GM20000 (cell line): ENCODE data around the gene PALD1.
A peak's percentile ranks its signal among the peaks of the same experiment; 100 is the strongest.

ENCODE experiments used
- DNase-seq: peaks from one replicate; pipeline ENCODE4 v3.0.0; 2012; ENCODE audit warnings: low spot score
- TF ChIP-seq, protein P1 (sequence below): IDR thresholded peaks from 2 replicates; pipeline ENCODE4 v1.5.1; 2012; ENCODE audit warnings: mild to moderate bottlenecking, control low read depth; ENCODE audit errors: extremely low read depth, missing control alignments

PALD1 gene

DNA sequence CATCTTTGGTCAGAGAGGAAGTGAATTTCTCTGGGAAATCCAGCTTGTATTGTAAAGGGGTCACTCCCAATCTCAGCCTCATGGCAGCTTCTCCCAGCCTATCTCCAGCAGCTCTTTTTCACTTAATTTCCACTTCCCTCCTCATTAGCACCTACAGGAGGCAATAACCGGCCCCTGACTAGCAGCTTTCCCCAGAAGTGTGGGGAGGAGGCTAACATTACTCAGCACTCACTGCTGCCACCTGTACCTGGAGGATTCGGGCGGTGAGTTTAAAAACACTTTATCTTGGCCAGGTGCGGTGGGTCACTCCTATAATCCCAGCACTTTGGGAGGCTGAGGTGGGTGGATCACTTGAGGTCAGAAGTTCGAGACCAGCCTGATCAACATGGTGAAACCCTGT lies 40.8 kb upstream of the PALD1 start:
- TF ChIP-seq, protein P1, sequence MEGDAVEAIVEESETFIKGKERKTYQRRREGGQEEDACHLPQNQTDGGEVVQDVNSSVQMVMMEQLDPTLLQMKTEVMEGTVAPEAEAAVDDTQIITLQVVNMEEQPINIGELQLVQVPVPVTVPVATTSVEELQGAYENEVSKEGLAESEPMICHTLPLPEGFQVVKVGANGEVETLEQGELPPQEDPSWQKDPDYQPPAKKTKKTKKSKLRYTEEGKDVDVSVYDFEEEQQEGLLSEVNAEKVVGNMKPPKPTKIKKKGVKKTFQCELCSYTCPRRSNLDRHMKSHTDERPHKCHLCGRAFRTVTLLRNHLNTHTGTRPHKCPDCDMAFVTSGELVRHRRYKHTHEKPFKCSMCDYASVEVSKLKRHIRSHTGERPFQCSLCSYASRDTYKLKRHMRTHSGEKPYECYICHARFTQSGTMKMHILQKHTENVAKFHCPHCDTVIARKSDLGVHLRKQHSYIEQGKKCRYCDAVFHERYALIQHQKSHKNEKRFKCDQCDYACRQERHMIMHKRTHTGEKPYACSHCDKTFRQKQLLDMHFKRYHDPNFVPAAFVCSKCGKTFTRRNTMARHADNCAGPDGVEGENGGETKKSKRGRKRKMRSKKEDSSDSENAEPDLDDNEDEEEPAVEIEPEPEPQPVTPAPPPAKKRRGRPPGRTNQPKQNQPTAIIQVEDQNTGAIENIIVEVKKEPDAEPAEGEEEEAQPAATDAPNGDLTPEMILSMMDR = no peak

GRCh38 chr10:70440296-70441160 lies 38.0 kb upstream of the PALD1 start:
- TF ChIP-seq, protein P1 = no peak

More for the DNA sequence above, 40.8 kb upstream of the PALD1 start:
- peak; percentile 8 for DNase-seq

GRCh38 chr10:70441161-70441894 lies 37.2 kb upstream of the PALD1 start, which contains the start of gene NODAL:
Gene NODAL (minus strand): TSS chr10:70441681. CDS start chr10:70441667, 14 bp downstream.
- TF ChIP-seq, protein P1 = no peak
- no peak for DNase-seq

More at GRCh38 chr10:70440296-70441160, 38.0 kb upstream of the PALD1 start:
- no peak for DNase-seq

GRCh38 chr10:70441895-70442309 lies 36.7 kb upstream of the PALD1 start:
- TF ChIP-seq, protein P1 = no peak
- no peak for DNase-seq

DNA sequence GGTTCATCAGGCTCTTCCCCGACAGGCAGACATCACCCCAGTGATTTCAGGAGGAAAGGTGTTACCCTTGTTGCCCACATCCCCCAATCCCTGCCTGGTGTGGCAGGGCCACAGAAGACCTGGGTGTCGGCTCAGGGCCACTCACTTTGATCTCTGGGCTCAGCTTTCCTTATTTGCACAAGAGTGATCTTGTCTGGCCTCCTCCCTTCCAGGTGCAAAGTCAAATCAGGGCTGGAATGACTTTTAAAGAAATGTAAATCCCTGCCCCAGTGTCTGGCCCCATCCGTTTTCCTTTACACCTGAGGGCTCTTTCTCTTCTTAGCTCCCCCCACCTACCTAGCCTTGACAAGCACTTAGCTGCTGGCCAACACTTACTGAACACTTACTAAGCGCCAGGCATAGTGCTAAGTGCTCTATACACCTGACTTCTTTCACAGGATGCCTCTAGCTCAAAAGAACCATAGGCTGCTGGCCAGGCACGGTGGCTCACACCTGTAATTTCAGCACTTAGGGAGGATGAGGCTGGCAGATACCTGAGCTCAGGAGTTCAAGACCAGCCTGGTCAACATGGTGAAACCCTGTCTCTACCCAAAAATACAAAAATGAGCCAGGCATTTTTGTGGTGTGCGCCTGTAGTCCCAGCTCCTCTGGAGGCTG lies 36.1 kb upstream of the PALD1 start:
- DNase-seq = no peak
- TF ChIP-seq, protein P1 = no peak

GRCh38 chr10:70444744-70445143 lies 33.8 kb upstream of the PALD1 start:
- TF ChIP-seq, protein P1 = no peak
- DNase-seq = no peak
